GM18867 (cell line): Measurements from ENCODE around the gene TRIP13.
"Not testable (repeated sequence)": the region's sequence is repeated elsewhere in the genome, so short reads cannot be mapped to it uniquely, and the experiment has no call there.

Source experiments
- ATAC-seq: cut with Tn5 transposase; IDR thresholded peaks from one replicate; pipeline ENCODE4 v1.9.1; 2021; ENCODE audit warnings: mild to moderate bottlenecking, moderate library complexity; ENCODE audit not compliant: unreplicated experiment

The TRIP13 gene

GRCh38 chr5:934381-934967 is 41.8 kb downstream of the TRIP13 start:
- not testable (repeated sequence) for ATAC-seq

- ATAC-seq = no peak
Measured at GRCh38 chr5:935510-936084, 42.9 kb downstream of the TRIP13 start.

GRCh38 chr5:936149-937144 is 43.8 kb downstream of the TRIP13 start:
- no peak for ATAC-seq

GRCh38 chr5:937151-937924 is 44.7 kb downstream of the TRIP13 start:
- ATAC-seq = no peak

- no peak for ATAC-seq
Measured at GRCh38 chr5:939368-939767, 46.7 kb downstream of the TRIP13 start.

- not testable (repeated sequence) for ATAC-seq
Measured at GRCh38 chr5:940741-941140, 48.1 kb downstream of the TRIP13 start.

- no peak for ATAC-seq
Measured at GRCh38 chr5:943201-943917, 50.7 kb downstream of the TRIP13 start.

- ATAC-seq = no peak
Measured at GRCh38 chr5:943918-944620, 51.4 kb downstream of the TRIP13 start.

- ATAC-seq = no peak
Measured at GRCh38 chr5:944621-944927, 51.9 kb downstream of the TRIP13 start.

- ATAC-seq = no peak
Measured at GRCh38 chr5:944992-945685, 52.5 kb downstream of the TRIP13 start.

- no peak for ATAC-seq
Measured at GRCh38 chr5:945691-946551, 53.2 kb downstream of the TRIP13 start.

- ATAC-seq = no peak
Measured at GRCh38 chr5:946720-947625, 54.3 kb downstream of the TRIP13 start.

GRCh38 chr5:947626-948471 is 55.2 kb downstream of the TRIP13 start:
- no peak for ATAC-seq

GRCh38 chr5:948472-949274 is 56.0 kb downstream of the TRIP13 start:
- ATAC-seq = no peak

- no peak for ATAC-seq
Measured at GRCh38 chr5:949275-949543, 56.5 kb downstream of the TRIP13 start.
